ENCODE data around the gene RNF144A.

The RNF144A gene

GRCh38 chr2:7048762-7049294 lies 131.6 kb downstream of the RNF144A start:
- no peak for ATAC-seq

DNA sequence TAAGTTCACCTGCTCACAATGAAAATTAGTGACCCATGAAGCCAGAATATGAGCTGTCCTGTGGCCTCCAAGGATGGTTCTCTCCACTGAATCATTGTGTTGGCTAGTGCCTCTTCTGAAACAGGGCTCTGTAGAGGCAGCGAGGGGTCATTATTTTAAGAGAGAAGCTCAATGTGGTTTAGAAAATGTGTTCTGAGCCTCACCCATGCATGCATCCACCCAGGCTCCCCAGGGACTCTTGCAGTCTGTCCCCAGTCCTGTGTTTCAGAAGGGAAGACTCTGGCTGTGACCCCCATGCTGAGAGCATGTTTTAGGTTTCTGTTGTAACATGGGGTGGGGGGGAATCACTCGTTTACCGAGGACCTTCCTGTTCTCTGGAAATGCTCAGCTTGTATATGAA lies 135.2 kb downstream of the RNF144A start:
- no peak for ATAC-seq

DNA sequence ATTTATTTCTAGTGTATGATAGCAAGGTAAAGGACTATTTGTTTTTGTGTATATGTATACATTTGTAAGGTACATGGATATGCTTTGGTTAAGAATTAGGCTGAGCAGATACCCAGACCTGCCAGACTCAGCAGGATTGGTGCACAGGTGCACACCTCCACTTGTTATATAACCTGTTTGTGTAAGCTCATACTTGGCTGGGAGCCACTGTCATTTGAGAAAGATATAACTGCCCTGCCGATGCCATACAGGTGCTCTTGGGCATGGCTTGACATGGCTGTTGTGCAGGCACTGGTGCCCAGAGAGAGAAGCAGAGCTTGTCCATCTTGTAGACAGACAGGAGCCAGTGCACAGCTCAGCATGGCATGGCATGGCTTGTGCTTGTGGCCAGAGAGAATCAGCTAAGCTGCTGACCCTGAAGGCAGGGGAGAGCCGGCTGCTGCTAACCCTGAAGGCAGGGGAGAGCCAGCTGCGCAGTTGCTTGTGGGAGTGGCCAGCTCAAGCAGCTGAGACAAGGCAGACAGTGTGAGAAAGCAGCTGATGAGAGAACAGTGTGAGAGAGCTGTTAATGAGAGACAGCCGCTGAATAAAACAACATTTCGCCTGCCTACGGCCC lies 136.5 kb downstream of the RNF144A start:
- no peak for ATAC-seq

DNA sequence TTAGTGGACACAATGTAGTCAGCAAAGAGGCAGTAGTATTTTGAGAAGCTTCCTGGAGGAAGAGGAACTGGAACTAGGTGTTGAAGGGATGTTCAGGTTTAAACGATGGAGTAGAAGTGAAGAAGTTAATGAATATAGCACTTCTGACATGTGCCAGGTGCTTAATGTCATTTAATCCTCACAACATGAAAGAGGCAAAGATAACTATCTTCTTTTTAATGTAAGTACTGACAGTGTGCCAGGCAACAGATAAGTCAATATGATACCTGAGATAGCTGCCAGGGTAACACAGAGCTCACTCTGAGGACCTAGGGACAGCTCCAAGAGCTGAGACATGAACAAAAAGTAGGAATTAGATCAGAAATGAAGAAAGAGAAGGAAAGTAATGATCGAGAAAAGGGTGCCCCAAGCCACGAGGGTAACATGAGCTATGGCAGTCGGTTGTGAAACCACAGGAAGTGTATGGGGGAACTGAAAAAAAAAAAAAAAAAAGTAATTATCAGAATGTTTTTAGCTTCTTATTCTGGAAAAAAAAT lies 140.7 kb downstream of the RNF144A start:
- peak in 1 of 2 donors; percentile 11 for ATAC-seq

DNA sequence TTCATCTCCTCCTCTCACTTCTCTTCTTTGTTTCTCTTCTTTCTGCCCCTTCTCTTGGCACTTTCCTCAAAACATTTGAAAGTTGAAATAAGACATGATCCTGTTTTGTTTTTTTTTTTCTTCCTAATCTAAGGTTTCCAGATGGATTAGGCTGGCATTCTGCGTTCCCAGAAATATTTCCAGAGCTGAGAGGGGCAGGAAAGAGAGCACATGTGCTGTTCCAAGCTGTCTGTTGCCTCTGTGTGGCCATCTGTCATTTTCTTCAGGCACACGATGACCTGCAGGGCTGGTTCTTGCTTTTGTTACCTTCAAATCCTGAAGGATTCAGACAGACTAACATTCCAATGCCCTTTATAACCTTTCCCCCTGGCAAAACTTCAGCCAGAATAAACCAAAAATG lies 142.9 kb downstream of the RNF144A start:
- no peak for ATAC-seq

DNA sequence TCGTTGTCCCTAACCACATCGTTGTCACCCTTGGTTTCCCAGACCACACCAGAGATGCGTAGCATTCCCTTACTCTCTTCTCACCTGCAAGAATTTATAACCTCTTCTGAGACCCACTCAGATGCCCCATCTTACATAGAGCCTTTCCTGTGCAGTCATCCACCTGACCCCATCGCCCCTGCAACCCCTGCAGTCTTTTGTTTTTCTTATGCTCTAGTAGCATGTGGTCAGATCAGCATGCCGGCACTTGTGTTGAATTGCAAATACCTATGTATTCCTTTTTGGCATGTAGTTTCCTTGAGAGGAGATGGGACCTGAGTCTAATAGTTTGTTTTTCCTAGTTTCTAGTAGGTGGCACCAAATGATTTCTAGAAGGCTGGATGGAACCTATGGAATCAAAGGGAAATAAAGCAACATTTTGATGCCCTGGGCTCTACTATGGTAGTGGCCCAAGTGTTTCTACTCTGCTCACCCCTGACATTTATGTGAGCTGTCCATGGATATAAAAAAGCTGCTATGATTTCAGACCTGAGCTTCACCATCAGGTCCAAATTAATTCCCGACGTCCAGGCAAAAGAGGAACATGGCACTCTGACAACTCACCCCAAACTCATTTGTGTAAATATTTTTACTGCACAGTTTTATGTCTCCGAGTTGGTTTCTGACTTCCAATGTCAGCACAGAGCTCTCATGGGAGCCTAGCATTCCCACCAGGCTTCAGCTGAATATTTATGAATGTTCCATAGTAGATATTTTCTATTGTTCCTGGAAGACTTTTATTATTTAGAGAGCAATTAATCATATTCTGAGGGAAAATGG lies 143.6 kb downstream of the RNF144A start:
- no peak for ATAC-seq

DNA sequence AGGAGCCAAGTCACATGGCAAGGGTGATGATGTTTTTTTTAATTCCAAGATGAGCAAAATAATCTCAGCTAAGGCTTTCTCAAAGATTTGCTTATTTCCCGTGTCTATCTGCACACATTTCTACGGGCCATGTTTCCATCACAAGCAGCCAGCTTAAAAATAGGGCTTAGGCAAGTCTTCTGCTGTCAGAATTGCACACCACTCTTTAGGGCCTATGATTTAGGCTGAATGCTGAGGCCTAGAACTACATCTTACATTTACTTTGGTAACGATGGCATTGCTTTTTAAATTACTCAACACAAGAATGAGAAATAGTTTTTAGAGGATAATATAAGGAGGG lies 144.2 kb downstream of the RNF144A start:
- ATAC-seq = no peak

DNA sequence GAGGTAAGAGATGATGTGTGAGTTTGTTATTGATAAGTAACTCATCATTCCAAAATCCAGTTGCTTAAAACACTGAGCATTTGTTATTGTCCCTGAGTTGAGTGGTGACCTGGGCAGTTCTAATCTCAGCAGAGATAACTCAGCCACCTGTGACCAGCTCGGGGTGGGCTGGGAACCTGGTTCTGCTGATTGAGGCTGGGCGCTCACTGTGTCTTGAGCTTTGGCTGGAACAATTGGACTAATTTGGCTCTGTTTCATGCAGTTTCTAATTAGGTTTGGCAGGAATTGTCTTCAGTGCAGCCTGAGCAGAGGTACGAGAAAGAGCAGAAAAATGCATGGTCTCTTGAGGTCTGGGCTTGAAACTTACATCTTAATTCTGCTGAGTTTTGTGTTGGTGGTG lies 144.7 kb downstream of the RNF144A start:
- ATAC-seq = no peak

DNA sequence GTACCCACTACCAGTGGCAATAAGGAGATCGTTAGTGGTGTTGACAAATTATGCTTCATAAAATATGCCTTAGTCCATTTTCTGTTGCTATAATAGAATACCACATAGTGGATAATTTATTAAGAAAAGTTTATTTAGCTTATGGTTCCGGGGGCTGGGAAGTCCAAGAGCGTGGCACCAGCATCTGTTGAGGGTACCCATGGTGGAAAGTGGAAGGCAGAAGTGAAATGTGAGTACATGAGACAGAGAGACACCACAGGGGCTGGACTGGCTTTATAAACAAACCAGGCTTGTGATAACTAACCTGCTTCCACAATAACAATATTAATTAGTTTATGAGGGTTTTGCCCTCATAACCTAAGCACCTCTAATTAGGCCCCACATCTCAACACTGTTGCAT lies 146.6 kb downstream of the RNF144A start:
- ATAC-seq = no peak

GRCh38 chr2:7068457-7068856 lies 151.2 kb downstream of the RNF144A start:
- ATAC-seq = no peak

- ATAC-seq = no peak
These were observed 153.3 kb downstream of the RNF144A start for GRCh38 chr2:7070483-7070882.

GRCh38 chr2:7071154-7071553 lies 153.9 kb downstream of the RNF144A start:
- ATAC-seq = no peak

- no peak for ATAC-seq
These were observed 154.8 kb downstream of the RNF144A start for GRCh38 chr2:7071916-7072556.

DNA sequence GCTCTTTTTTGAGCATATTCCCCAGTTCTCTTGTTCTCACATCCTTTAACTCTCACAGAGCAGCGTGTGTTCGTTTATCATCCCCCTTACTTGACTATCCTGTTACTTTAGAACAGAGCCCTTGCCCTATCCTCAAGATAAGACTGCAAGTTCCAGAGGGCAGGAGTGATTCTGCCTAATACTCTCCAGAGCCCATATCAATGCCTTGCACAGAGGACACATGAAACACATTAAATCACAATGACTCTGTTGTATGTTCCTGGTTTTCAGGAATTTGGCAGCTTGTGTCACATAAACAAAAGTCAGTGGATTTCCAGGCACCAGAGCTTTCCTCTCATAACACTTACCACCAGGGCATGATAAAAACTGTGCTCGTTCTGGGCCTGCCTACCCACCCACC lies 156.7 kb downstream of the RNF144A start:
- no peak for ATAC-seq

DNA sequence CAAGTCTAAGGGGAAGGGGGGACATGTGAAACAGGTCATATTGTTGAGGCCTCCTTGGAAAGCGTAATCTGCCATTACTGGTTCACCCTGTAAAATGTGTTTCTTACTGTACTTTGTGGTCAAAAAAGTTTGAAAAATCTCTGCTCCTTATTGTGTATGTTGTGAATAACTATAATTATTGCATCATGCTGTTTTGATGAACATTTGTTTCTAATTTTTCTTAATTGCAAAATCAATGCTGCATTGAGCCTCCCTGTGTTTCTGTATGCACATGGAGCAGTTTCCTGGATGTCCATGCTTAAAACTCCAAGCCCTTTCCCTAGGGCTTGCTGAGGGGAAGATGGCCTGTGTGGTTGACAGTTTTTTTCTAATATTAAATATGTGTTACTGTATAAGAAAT lies 158.6 kb downstream of the RNF144A start:
- no peak for ATAC-seq

GRCh38 chr2:7077660-7078267 lies 160.6 kb downstream of the RNF144A start:
- no peak for ATAC-seq

GRCh38 chr2:7083580-7084509 lies 166.6 kb downstream of the RNF144A start:
- no peak for ATAC-seq

DNA sequence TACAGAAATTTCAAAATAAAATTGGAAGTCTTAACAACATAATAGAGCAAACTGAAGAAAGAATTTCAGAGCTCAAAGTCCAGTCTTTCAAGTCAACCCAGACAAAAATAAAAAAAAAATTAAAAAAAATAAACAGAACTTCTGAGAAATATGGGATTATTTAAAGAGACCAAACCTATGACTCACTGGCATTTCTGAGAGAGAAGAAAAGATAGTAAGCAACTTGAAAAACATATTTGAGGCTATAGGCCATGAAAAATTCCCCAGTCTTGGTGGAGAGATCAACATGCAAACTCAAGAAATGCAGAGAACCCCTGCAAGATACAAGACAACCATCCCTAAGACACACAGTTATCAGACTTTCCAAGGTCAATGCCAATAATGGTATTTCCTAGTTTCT lies 167.4 kb downstream of the RNF144A start:
- no peak for ATAC-seq

DNA sequence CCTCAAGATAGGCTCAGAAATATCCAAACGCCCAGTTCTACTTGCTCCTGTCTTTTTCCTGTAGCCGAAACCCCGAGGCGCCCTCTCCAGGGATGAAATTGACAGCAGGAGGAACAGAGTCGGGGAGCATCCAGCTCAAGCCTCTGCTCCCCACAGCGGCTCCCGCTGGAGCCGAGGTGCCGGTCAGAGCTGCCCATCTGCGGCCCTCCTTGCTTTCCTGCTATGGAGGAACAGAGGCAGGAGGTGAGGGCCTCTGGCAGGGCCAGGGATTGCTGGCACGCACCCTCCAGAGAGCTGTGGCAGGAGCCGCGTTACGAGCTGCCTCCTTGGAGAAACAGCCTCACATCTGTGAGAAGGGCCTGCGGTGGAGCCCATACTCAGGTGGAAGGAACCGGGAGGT lies 172.1 kb downstream of the RNF144A start:
- ATAC-seq = no peak

DNA sequence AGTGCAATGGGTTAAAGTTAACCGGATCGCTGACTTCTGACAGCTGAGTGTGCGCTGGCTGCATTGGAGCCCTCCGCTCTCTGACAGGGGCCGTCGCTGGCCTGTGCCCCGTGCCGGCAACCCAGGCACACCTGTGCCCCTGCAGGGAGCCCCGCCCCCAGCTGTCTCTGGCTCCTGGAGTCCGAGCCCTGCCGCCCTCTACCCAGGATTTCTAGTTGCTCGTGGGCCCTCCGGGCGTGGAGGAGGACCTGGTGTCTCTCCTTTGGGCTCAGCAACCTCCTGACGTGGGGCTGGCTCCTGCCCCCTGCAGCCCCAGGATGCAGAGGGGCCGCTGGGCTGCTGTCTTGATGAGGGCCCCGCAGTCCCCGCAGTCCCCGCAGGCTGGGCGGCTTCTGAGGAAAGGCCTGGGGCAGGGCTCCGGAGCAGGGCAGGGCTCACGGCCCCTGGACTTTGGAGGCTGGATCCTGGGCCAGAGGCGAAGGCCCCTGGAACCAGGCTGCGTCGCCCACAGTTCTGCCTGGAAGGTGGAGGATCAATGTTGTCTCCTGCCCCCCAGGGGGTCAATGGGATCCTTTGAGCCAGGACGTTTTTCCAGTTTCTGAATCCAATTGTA lies 172.8 kb downstream of the RNF144A start:
- no peak for ATAC-seq

DNA sequence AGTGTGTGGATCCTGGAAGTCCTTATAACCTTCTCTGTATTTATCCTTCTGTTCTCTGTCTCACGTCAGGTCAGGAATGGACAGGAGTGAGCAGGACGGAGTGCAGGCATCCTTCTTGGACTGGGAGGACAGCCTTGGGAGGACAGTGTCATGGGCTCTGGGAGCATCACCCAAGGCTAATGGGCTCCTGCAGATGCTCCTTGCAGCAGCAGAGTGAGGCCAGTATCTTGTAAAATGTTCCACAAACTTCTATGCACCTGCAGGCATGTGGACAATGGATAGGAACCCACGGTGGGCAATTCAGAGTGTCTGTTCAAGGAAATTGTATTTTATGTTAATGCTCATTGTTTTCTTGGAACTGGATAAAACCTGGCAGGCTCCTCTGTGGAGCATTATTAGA lies 176.2 kb downstream of the RNF144A start:
- ATAC-seq = no peak

Measured in activated CD4-positive, CD25-positive, alpha-beta regulatory T cell treated with anti-CD3 and anti-CD28 coated beads, Interleukin-2, amount 50 U/mL, for 24 hours (primary cell).